Caco-2 (cell line): ENCODE results near the gene CPD. TPM values are rescaled to one million over a fixed set of nuclear protein-coding genes. Genes with fewer than 3 reads are reported as not detected.

Experiments used
- BruUV-seq: library from RNA; stranded (reverse); fragments of 400-500 nt; replicated peaks from 2 replicates; lab custom pipeline; 2021; lab: Mats Ljungman, UMichigan
- CTCF ChIA-PET: fragments of 300-600 bp; sonication (Branson Sonifier 250); formaldehyde crosslinking; loops from one replicate; lab custom pipeline; 2022; ENCODE audit warnings: antibody characterized with exemption; lab: Charles Lee
- POLR2A ChIA-PET: fragments of 300-600 bp; sonication (Branson Sonifier 250); formaldehyde crosslinking; loops from one replicate; lab custom pipeline; 2022; ENCODE audit warnings: antibody characterized with exemption; lab: Charles Lee
- DNase-seq, 2 experiments: peaks; one replicate each; pipeline versions ENCODE4 v3.0.0 to v3.0.0-alpha.2; 2020 to 2022
- H3K27me3 ChIP-seq: replicated peaks from 2 replicates; pipeline ENCODE4 v1.6.0; 2011; ENCODE audit warnings: low read length; ENCODE audit not compliant: control insufficient read depth, insufficient read depth
- H3K36me3 ChIP-seq: 2 replicates; pipeline ENCODE4 v1.5.1; 2011; ENCODE audit warnings: low read length; ENCODE audit not compliant: control insufficient read depth, insufficient read depth
- H3K4me1 ChIP-seq: fragments of 250-450 bp; sonication (Bioruptor Pico); 2 replicates; pipeline ENCODE4 v1.5.1; 2020; ENCODE audit warnings: mild to moderate bottlenecking
- H3K4me3 ChIP-seq: 2 replicates; pipeline ENCODE4 v1.5.1; 2011; ENCODE audit warnings: low read depth, mild to moderate bottlenecking, control low read depth, low read length
- H3K9me3 ChIP-seq: fragments of 250-450 bp; sonication (Bioruptor Pico); 2 replicates; pipeline ENCODE4 v1.5.1; 2020; ENCODE audit warnings: mild to moderate bottlenecking, moderate library complexity
- H3K27ac Mint-ChIP-seq: one replicate; pipeline ENCODE4 v1.8.0; 2022; ENCODE audit warnings: mixed read lengths; ENCODE audit not compliant: unreplicated experiment
- H3K27me3 Mint-ChIP-seq: one replicate; pipeline ENCODE4 v1.8.0; 2022; ENCODE audit warnings: mixed read lengths; ENCODE audit not compliant: insufficient read depth, unreplicated experiment
- H3K36me3 Mint-ChIP-seq: one replicate; pipeline ENCODE4 v1.8.0; 2022; ENCODE audit warnings: mild to moderate bottlenecking, mixed read lengths; ENCODE audit not compliant: insufficient read depth, unreplicated experiment
- H3K4me1 Mint-ChIP-seq: one replicate; pipeline ENCODE4 v1.8.0; 2022; ENCODE audit warnings: low read depth, mixed read lengths; ENCODE audit not compliant: unreplicated experiment
- H3K4me3 Mint-ChIP-seq: one replicate; pipeline ENCODE4 v1.8.0; 2022; ENCODE audit warnings: mild to moderate bottlenecking, moderate library complexity, mixed read lengths; ENCODE audit not compliant: unreplicated experiment
- H3K9me3 Mint-ChIP-seq: one replicate; pipeline ENCODE4 v1.8.0; 2022; ENCODE audit warnings: mixed read lengths; ENCODE audit not compliant: unreplicated experiment
- CTCF ChIP-seq, 2 experiments: fragments of 200-600 bp in 1 of 2; IDR thresholded peaks; 1 replicate in 1 of 2; 2 replicates in 1 of 2; pipeline versions ENCODE4 v1.5.1 to v1.8.0; 2011 to 2022; ENCODE audit warnings: antibody characterized with exemption in 1 of 2, control low read depth in 1 of 2, inconsistent platforms in 1 of 2, low read depth in 1 of 2, low read length in 1 of 2, mild to moderate bottlenecking in 1 of 2, moderate library complexity in 1 of 2; ENCODE audit not compliant: insufficient read depth in 1 of 2, severe bottlenecking in 1 of 2, unreplicated experiment in 1 of 2
- intact Hi-C: fragments of 100-400 bp; cut with micrococcal nuclease; formaldehyde crosslinking; loops from one replicate; pipeline ENCODE4 v1.10.0; 2022; ENCODE audit not compliant: unreplicated experiment
- total RNA-seq: library from RNA; stranded (reverse); gene quantifications from 2 replicates; pipeline ENCODE4 v1.2.3, GENCODE V29; 2022

Gene CPD
- total RNA-seq, 1 experiment from 2014 or later = 127 TPM

- intact Hi-C loops = no loop called here
- CTCF ChIA-PET = no interaction called here
- Mint-ChIP-seq H3K4me1 (peaks cover 8% of the 10 kb centered on the region), H3K9me3 (no peaks in the 10 kb centered on the region), H3K27ac (no peak overlapping the region), H3K36me3 (peaks cover 82% of the 10 kb centered on the region), H3K27me3 (no peaks in the 10 kb centered on the region), H3K4me3 (no peak overlapping the region)
- Histone ChIP-seq H3K4me3 (no peak overlapping the region), H3K36me3 (no peaks in the 10 kb centered on the region; the same call in 1 of the 2 replicates), H3K4me1 (peaks cover 8% of the 10 kb centered on the region; the same call in 1 of the 2 replicates), H3K27me3 (no peaks in the 10 kb centered on the region), H3K9me3 (no peaks in the 10 kb centered on the region)
- POLR2A ChIA-PET = no interaction called here
- no TSS peak for BruUV-seq
- TF ChIP-seq CTCF (IDR thresholded peaks at IDR 0.05; ENCODE audit: insufficient read depth in 1 of 2, low read depth in 1 of 2, low read length in 1 of 2, severe bottlenecking in 1 of 2, unreplicated experiment in 1 of 2) = no peak
- no peak for DNase-seq
These were observed 124.8 kb downstream of the CPD start for GRCh38 chr17:30503558-30503957.

- H3K4me3 Mint-ChIP-seq = no peak overlapping the region
- no peak for DNase-seq
- no peak for TF ChIP-seq CTCF (IDR thresholded peaks at IDR 0.05; ENCODE audit: insufficient read depth in 1 of 2, low read depth in 1 of 2, low read length in 1 of 2, severe bottlenecking in 1 of 2, unreplicated experiment in 1 of 2)
- no peak overlapping the region for H3K4me3 ChIP-seq
- H3K4me1 Mint-ChIP-seq = peaks cover 8% of the 10 kb centered on the region
- no peaks in the 10 kb centered on the region for H3K27me3 ChIP-seq
- no peaks in the 10 kb centered on the region; the same call in 1 of the 2 replicates for H3K36me3 ChIP-seq
- no peaks in the 10 kb centered on the region for H3K9me3 ChIP-seq
- BruUV-seq = no TSS peak
- ChIA-PET CTCF (no interaction called here), POLR2A (interaction anchor here (0.8 to 1.2 kb wide), 2 partner anchors 28 to 95 kb away, joined by 3 to 4 read pairs; no protein-coding TSS in a partner anchor)
- intact Hi-C loops = loop anchor here (5.0 kb wide), 1 partner anchor 96 kb away; no protein-coding TSS in a partner anchor
- H3K9me3 Mint-ChIP-seq = no peaks in the 10 kb centered on the region
- peaks cover 8% of the 10 kb centered on the region; the same call in 1 of the 2 replicates for H3K4me1 ChIP-seq
- H3K27me3 Mint-ChIP-seq = no peaks in the 10 kb centered on the region
- H3K36me3 Mint-ChIP-seq = peaks cover 61% of the 10 kb centered on the region
- no peak overlapping the region for H3K27ac Mint-ChIP-seq
These were observed 127.2 kb downstream of the CPD start for GRCh38 chr17:30505868-30506417.

- ChIA-PET CTCF (no interaction called here), POLR2A (interaction anchor here (0.8 to 1.2 kb wide), 2 partner anchors 28 to 94 kb away, joined by 3 to 4 read pairs; no protein-coding TSS in a partner anchor)
- no peak overlapping the region for H3K27ac Mint-ChIP-seq
- H3K4me1 ChIP-seq = peaks cover 8% of the 10 kb centered on the region; the same call in 1 of the 2 replicates
- H3K9me3 Mint-ChIP-seq = no peaks in the 10 kb centered on the region
- H3K9me3 ChIP-seq = no peaks in the 10 kb centered on the region
- H3K4me1 Mint-ChIP-seq = peaks cover 8% of the 10 kb centered on the region
- no peak overlapping the region for H3K4me3 ChIP-seq
- no peaks in the 10 kb centered on the region; the same call in 1 of the 2 replicates for H3K36me3 ChIP-seq
- no peak for DNase-seq
- TF ChIP-seq CTCF (IDR thresholded peaks at IDR 0.05; ENCODE audit: insufficient read depth in 1 of 2, low read depth in 1 of 2, low read length in 1 of 2, severe bottlenecking in 1 of 2, unreplicated experiment in 1 of 2) = no peak
- peaks cover 56% of the 10 kb centered on the region for H3K36me3 Mint-ChIP-seq
- H3K27me3 Mint-ChIP-seq = no peaks in the 10 kb centered on the region
- intact Hi-C loops = loop anchor here (5.0 kb wide), 1 partner anchor 96 kb away; no protein-coding TSS in a partner anchor
- H3K27me3 ChIP-seq = no peaks in the 10 kb centered on the region
- no TSS peak for BruUV-seq
- no peak overlapping the region for H3K4me3 Mint-ChIP-seq
These were observed 127.8 kb downstream of the CPD start for GRCh38 chr17:30506481-30506880.
